ENCODE measurements around the gene SLC33A1. TPM values are rescaled to one million over a fixed set of nuclear protein-coding genes. Genes with fewer than 3 reads are reported as not detected.
"Not testable (repeated sequence)": the region's sequence is repeated elsewhere in the genome, so short reads cannot be mapped to it uniquely, and the experiment has no call there.

Gene SLC33A1
- total and polyA plus RNA-seq, 4 donors, result 13.8 to 75.2 (median 27.0) TPM

DNA sequence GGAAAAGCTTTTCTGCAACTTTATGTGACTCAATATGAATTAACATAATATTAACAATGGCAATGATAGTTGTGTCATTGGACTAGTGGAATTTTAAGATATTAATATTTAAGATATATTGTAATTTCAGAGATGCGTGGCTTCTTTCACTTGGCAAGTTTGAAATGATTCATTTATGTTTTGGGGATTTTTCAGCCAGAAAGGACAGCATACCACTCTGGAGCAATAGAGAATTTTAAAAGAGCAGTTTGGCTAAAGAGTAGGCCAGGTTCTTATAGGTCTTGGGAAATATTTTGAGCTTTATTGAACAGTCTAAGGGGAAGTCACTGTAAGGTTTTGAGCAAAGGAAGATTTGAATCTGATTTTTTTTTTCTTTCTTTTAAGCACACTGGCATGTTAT, 32.7 kb upstream of the SLC33A1 start:
- Histone ChIP-seq H3K9ac (ENCODE audit: low read depth in 1 of 2, low read length in 2 of 2) (no peak overlapping the region), H3K4me3 (ENCODE audit: low read depth in 1 of 3, low read length in 3 of 3) (no peak overlapping the region), H3K27ac (ENCODE audit: low read depth in 1 of 2, low read length in 2 of 2) (no peak overlapping the region), H3K9me3 (ENCODE audit: control insufficient read depth in 4 of 4, low read length in 3 of 4) (no peaks in the 10 kb centered on the region), H3K4me1 (ENCODE audit: control insufficient read depth in 4 of 4, insufficient read depth in 4 of 4, low read length in 3 of 4) (peaks cover 0 to 3% (median 2%) of the 10 kb centered on the region in 4 donors), H3K27me3 (ENCODE audit: control insufficient read depth in 4 of 4, insufficient read depth in 4 of 4, low read length in 3 of 4) (no peaks in the 10 kb centered on the region), H3K36me3 (ENCODE audit: control insufficient read depth in 4 of 4, insufficient read depth in 3 of 4, low read depth in 1 of 4, low read length in 3 of 4) (no peaks in the 10 kb centered on the region)
- WGBS, result 94% methylated on average over 1 of the region's 1 CpG
- TF ChIP-seq EGR1 (IDR thresholded peaks at IDR 0.05; ENCODE audit: low read depth in 2 of 2) (no peak), TAF1 (conservative IDR thresholded peaks at IDR 0.05) (no peak), FOXA2 (IDR thresholded peaks at IDR 0.05) (no peak), SP1 (IDR thresholded peaks at IDR 0.05) (no peak), FOXA1 (IDR thresholded peaks at IDR 0.05) (no peak), YY1 (IDR thresholded peaks at IDR 0.05) (no peak), HNF4A (conservative IDR thresholded peaks at IDR 0.05) (no peak), RAD21 (IDR thresholded peaks at IDR 0.05) (no peak), CTCF (IDR thresholded peaks at IDR 0.05; ENCODE audit: low read depth, low read length, missing input control) (no peak), JUND (IDR thresholded peaks at IDR 0.05) (no peak)
- TF ChIP-seq, protein P1, sequence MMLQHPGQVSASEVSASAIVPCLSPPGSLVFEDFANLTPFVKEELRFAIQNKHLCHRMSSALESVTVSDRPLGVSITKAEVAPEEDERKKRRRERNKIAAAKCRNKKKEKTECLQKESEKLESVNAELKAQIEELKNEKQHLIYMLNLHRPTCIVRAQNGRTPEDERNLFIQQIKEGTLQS (IDR thresholded peaks at IDR 0.05), result no peak
- no peak for DNase-seq (ENCODE audit: low spot score)

GRCh38 chr3:155886348-155886747, 32.1 kb upstream of the SLC33A1 start:
- not testable (repeated sequence) for H3K4me1 ChIP-seq (ENCODE audit: control insufficient read depth in 4 of 4, insufficient read depth in 4 of 4, low read length in 3 of 4); H3K9me3 ChIP-seq (ENCODE audit: control insufficient read depth in 4 of 4, low read length in 3 of 4)

GRCh38 chr3:155885292-155885691, 31.1 kb upstream of the SLC33A1 start:
- no peaks in the 10 kb centered on the region for H3K9me3 ChIP-seq (ENCODE audit: control insufficient read depth in 4 of 4, low read length in 3 of 4)
- H3K4me3 ChIP-seq (ENCODE audit: low read depth in 1 of 3, low read length in 3 of 3), result no peak overlapping the region
- no peaks in the 10 kb centered on the region for H3K36me3 ChIP-seq (ENCODE audit: control insufficient read depth in 4 of 4, insufficient read depth in 3 of 4, low read depth in 1 of 4, low read length in 3 of 4)
- peaks cover 0 to 3% (median 0%) of the 10 kb centered on the region in 4 donors for H3K4me1 ChIP-seq (ENCODE audit: control insufficient read depth in 4 of 4, insufficient read depth in 4 of 4, low read length in 3 of 4)
- TF ChIP-seq FOXA1 (IDR thresholded peaks at IDR 0.05) (no peak), HNF4A (conservative IDR thresholded peaks at IDR 0.05) (no peak), HNF4G (IDR thresholded peaks at IDR 0.05) (no peak), NR2F2 (IDR thresholded peaks at IDR 0.05) (no peak)
- DNase-seq (ENCODE audit: low spot score), result no peak
- no peak overlapping the region for H3K9ac ChIP-seq (ENCODE audit: low read depth in 1 of 2, low read length in 2 of 2)
- no peak overlapping the region for H3K27ac ChIP-seq (ENCODE audit: low read depth in 1 of 2, low read length in 2 of 2)
- no peaks in the 10 kb centered on the region for H3K27me3 ChIP-seq (ENCODE audit: control insufficient read depth in 4 of 4, insufficient read depth in 4 of 4, low read length in 3 of 4)

More at GRCh38 chr3:155886348-155886747, 32.1 kb upstream of the SLC33A1 start:
- H3K36me3 ChIP-seq (ENCODE audit: control insufficient read depth in 4 of 4, insufficient read depth in 3 of 4, low read depth in 1 of 4, low read length in 3 of 4); H3K27me3 ChIP-seq (ENCODE audit: control insufficient read depth in 4 of 4, insufficient read depth in 4 of 4, low read length in 3 of 4); H3K27ac ChIP-seq (ENCODE audit: low read depth in 1 of 2, low read length in 2 of 2); H3K9ac ChIP-seq (ENCODE audit: low read depth in 1 of 2, low read length in 2 of 2); DNase-seq (ENCODE audit: low spot score); H3K4me3 ChIP-seq (ENCODE audit: low read depth in 1 of 3, low read length in 3 of 3): not testable (repeated sequence)
- TF ChIP-seq HNF4A (conservative IDR thresholded peaks at IDR 0.05), result peak in 1 of 2 donors; percentile 30
- WGBS, result 83% methylated on average over 8 of the region's 8 CpGs

- Histone ChIP-seq H3K27ac (ENCODE audit: low read depth in 1 of 2, low read length in 2 of 2) (no peak overlapping the region), H3K4me1 (ENCODE audit: control insufficient read depth in 4 of 4, insufficient read depth in 4 of 4, low read length in 3 of 4) (peaks cover 0 to 2% (median 0%) of the 10 kb centered on the region in 4 donors), H3K36me3 (ENCODE audit: control insufficient read depth in 4 of 4, insufficient read depth in 3 of 4, low read depth in 1 of 4, low read length in 3 of 4) (no peaks in the 10 kb centered on the region), H3K27me3 (ENCODE audit: control insufficient read depth in 4 of 4, insufficient read depth in 4 of 4, low read length in 3 of 4) (no peaks in the 10 kb centered on the region), H3K9ac (ENCODE audit: low read depth in 1 of 2, low read length in 2 of 2) (no peak overlapping the region), H3K4me3 (ENCODE audit: low read depth in 1 of 3, low read length in 3 of 3) (no peak overlapping the region), H3K9me3 (ENCODE audit: control insufficient read depth in 4 of 4, low read length in 3 of 4) (no peaks in the 10 kb centered on the region)
- no peak for DNase-seq (ENCODE audit: low spot score)
- 89% methylated on average over 7 of the region's 7 CpGs for WGBS
- TF ChIP-seq NR2F2 (IDR thresholded peaks at IDR 0.05) (no peak), CTCF (IDR thresholded peaks at IDR 0.05; ENCODE audit: low read depth, low read length, missing input control) (no peak), YY1 (IDR thresholded peaks at IDR 0.05) (no peak), FOXA1 (IDR thresholded peaks at IDR 0.05) (no peak), SP1 (IDR thresholded peaks at IDR 0.05) (no peak), ZBTB33 (IDR thresholded peaks at IDR 0.05) (no peak), GABPA (IDR thresholded peaks at IDR 0.05 in 1 of 2, conservative IDR thresholded peaks at IDR 0.05 in 1 of 2) (no peak), HNF4G (IDR thresholded peaks at IDR 0.05) (no peak), RXRA (IDR thresholded peaks at IDR 0.05) (no peak), FOXA2 (IDR thresholded peaks at IDR 0.05) (no peak)
Observed at GRCh38 chr3:155884292-155884691, 30.1 kb upstream of the SLC33A1 start.
